GM06990 (cell line): ENCODE results near the gene TMEM54.

ENCODE experiments used
- DNase-seq: peaks from one replicate; pipeline ENCODE4 v3.0.0-alpha.2; 2011; ENCODE audit not compliant: insufficient read length; ENCODE audit errors: extremely low read depth
- H3K27me3 ChIP-seq: replicated peaks from 2 replicates; pipeline ENCODE4 v1.6.0; 2011; ENCODE audit warnings: low read length; ENCODE audit not compliant: control insufficient read depth, insufficient read depth
- H3K36me3 ChIP-seq: 2 replicates; pipeline ENCODE4 v1.5.1; 2011; ENCODE audit warnings: low read length; ENCODE audit not compliant: control insufficient read depth, insufficient read depth
- H3K4me3 ChIP-seq: replicated peaks from 2 replicates; pipeline ENCODE4 v1.5.1; 2011; ENCODE audit warnings: low read depth, mild to moderate bottlenecking, control low read depth, low read length
- TF ChIP-seq, protein P1 (sequence below): IDR thresholded peaks from 2 replicates; pipeline ENCODE4 v1.5.1; 2011; ENCODE audit warnings: low read length, control low read depth, mild to moderate bottlenecking, inconsistent platforms; ENCODE audit not compliant: insufficient read depth, poor library complexity, severe bottlenecking

The TMEM54 gene

DNA sequence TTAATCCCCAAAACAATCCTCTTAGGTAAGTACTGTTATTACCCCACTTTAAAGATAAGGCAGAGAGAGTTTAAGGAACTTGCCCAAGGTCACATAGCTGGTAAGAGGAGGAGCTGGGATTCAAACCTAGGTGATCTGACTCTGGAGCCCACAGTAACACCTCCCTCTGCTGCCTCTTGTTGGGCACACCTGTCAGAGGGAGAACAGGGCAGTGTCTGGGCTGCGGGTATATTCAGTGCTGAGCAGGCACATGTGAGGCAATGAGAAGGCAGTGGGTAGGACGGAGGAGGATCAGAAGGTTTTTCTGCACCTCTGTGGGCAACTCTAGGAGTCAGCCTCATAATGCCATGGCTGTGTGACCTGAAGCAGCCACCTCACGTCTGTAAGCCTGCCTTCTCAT is 13.1 kb downstream of the TMEM54 start:
- no peak overlapping the region for H3K4me3 ChIP-seq
- no peaks in the 10 kb centered on the region for H3K36me3 ChIP-seq
- TF ChIP-seq, protein P1, sequence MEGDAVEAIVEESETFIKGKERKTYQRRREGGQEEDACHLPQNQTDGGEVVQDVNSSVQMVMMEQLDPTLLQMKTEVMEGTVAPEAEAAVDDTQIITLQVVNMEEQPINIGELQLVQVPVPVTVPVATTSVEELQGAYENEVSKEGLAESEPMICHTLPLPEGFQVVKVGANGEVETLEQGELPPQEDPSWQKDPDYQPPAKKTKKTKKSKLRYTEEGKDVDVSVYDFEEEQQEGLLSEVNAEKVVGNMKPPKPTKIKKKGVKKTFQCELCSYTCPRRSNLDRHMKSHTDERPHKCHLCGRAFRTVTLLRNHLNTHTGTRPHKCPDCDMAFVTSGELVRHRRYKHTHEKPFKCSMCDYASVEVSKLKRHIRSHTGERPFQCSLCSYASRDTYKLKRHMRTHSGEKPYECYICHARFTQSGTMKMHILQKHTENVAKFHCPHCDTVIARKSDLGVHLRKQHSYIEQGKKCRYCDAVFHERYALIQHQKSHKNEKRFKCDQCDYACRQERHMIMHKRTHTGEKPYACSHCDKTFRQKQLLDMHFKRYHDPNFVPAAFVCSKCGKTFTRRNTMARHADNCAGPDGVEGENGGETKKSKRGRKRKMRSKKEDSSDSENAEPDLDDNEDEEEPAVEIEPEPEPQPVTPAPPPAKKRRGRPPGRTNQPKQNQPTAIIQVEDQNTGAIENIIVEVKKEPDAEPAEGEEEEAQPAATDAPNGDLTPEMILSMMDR, result no peak
- peaks cover 7% of the 10 kb centered on the region for H3K27me3 ChIP-seq
- DNase-seq, result no peak

DNA sequence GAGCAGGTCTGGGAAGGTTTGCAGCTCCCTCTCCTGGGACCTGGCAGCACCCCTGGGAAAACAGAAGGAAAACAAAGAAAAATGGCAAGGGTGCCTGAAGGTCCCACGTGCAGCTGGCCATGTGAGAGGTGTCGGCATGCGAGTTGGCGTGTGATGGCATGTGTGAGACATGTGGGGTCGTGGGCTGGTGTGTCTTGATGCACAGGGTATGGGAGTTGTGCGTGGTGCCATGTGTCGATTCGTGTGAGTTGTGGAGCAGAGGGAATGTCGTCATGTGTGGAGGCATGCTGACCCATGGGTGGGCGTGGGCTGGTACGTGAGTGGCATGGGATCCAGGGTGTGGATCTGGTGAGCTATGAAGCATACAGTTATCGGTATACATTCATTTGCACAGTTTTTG is 13.6 kb downstream of the TMEM54 start:
- peaks cover 6% of the 10 kb centered on the region for H3K27me3 ChIP-seq
- no peaks in the 10 kb centered on the region for H3K36me3 ChIP-seq
- TF ChIP-seq, protein P1, result no peak
- H3K4me3 ChIP-seq, result no peak overlapping the region
- DNase-seq, result no peak

DNA sequence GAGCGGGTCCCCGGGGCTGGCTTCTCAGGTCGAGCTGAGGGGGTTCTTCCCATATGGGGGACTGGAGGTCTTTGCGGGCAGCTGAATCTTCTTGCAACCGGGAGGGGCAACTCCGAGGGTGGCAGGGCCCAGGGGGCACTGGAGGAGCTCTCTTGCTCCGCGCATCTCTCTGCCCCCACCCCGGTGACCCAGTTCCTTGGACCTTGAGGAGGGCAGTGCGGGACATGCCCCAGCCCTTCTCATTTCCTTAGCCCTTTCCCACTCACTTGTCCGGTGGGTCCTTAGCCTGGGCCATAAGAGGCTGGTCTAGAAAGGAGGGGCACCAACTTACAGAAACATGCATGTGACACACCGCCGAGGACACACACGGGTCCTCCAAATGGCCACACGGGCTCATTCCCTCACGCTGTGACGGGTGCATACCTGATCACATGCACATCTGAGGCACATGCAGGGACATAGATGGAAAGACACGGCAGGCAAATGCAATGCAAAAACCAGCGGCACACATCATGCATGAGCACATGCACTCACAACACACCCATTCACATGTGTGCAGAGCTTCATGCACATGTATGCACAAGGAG is 14.3 kb downstream of the TMEM54 start:
- DNase-seq, result no peak
- Histone ChIP-seq H3K4me3 (no peak overlapping the region), H3K27me3 (peaks cover 5% of the 10 kb centered on the region), H3K36me3 (no peaks in the 10 kb centered on the region)
- TF ChIP-seq, protein P1, result no peak

DNA sequence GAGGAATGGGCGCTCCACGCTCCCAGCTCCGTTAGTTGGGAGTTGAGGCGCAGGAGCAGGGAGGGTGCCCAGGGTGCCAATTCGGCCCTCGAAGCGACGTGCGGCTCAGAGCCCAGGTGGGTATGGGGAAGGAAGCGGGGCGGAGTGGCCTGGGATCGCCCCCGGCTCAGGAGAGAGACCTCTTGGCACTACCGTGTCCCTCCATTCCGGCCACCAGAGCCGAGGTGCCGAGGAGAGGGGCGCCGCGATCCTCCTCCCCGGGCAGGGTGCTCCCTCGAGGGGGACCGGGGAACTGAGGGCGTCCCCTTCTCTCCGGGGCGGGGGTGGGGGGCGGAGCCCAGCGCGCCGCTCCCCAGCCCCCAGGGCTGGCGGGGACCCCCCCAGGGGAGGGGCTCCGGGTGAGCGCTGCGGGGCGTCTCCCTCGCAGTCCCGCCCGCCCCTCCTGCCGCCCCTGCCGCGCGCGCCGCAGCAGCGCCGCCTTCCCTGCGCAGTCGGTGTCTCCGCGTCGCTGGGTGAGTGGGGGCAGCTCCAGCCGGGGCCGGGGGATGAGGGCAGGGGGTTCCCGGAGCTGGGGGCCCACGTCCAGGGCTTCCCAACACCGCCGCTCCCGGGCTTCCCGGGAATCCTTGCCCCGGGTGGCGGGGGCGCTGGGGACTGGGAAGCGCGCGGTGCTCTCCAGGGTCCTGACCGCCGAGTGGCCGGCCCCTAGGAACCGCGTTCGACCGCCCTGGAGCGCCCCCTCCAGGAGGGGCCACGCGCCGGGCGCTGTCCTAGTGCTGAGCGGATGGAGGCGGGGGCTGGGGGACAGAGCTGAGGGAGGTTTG is 15.0 kb downstream of the TMEM54 start, which contains the start of gene HPCA:
TSS of gene HPCA (plus strand) at position 488 of the 824 bp plus-strand sequence. CDS start 2,408 bp downstream, outside the sequence.
- Histone ChIP-seq H3K36me3 (no peaks in the 10 kb centered on the region), H3K4me3 (no peak within 1 kb of the TSS), H3K27me3 (peaks cover 5% of the 10 kb centered on the region)
- TF ChIP-seq, protein P1, result peak; percentile 33
- DNase-seq, result no peak

DNA sequence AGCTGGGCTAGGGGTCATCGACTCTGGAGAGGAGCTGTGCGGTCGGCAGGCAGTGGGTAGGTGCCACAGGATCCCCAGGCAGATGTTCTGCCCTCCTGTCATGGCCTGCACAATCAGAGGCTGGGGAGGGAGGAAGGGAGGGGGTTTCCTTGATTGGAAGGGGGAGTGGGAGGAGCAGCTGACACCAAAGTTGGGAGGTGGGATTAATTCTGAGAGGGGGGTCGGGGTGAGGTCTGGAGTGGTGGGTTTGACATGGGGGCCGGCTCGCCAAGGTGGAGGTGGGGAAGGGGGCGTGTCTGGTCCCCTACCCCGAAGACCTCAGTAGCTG is 15.5 kb downstream of the TMEM54 start:
- Histone ChIP-seq H3K27me3 (peaks cover 5% of the 10 kb centered on the region), H3K4me3 (no peak overlapping the region), H3K36me3 (no peaks in the 10 kb centered on the region)
- DNase-seq, result no peak
- TF ChIP-seq, protein P1, result no peak

DNA sequence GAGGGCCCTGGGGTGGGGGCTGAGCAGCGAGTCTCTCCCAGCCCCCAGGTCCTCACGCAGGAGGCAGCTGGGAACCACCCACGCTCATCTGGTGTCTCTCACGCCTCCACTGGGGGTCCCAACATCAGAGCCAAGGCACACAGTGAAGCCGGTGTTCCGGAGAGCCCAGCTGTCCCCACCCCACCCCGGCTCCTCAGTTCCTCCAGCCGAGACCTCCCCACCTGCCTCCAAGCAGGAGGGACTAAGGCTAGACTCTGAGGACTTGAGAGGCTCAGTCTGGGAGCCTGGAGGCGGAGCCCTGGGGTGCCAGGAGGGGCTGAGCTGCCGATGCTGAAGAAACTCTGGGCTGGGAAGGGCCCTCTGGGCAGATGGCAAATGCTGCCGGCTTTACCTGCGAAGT is 16.5 kb downstream of the TMEM54 start:
- Histone ChIP-seq H3K4me3 (no peak overlapping the region), H3K36me3 (no peaks in the 10 kb centered on the region), H3K27me3 (peaks cover 4% of the 10 kb centered on the region)
- no peak for DNase-seq
- TF ChIP-seq, protein P1, result no peak
